CD1c-positive myeloid dendritic cell (primary cell): Measurements from ENCODE around the gene RMDN2.
"Not testable (repeated sequence)": the region's sequence is repeated elsewhere in the genome, so short reads cannot be mapped to it uniquely, and the experiment has no call there.

Source experiments
- DNase-seq: peaks from one replicate; pipeline ENCODE4 v3.0.0-alpha.2; 2016; ENCODE audit errors: extremely low spot score

RMDN2 gene

GRCh38 chr2:37992601-37993000, 67.5 kb downstream of the RMDN2 start:
- no peak for DNase-seq

- DNase-seq: no peak
Measured at GRCh38 chr2:37993143-37993542, 68.1 kb downstream of the RMDN2 start.

DNA sequence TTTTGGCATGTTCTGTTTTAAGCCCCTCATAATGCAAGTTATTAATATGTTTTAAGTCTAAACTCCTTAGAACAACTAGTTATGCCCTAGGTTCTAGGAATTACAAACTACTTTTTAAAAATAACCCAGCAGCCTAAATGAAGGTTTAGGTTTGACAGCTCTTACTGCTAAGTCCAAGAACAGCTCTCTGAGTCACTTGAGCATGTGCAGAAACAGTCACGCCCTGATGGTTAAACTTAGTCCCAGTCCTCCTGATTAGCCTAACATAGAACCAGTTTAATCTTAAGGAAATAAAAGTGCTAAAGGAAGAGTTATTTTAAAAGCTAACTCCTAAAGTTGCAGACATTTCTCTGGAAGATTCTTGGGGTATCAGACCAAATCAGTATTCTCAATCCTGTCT, 72.5 kb downstream of the RMDN2 start:
- no peak for DNase-seq

DNA sequence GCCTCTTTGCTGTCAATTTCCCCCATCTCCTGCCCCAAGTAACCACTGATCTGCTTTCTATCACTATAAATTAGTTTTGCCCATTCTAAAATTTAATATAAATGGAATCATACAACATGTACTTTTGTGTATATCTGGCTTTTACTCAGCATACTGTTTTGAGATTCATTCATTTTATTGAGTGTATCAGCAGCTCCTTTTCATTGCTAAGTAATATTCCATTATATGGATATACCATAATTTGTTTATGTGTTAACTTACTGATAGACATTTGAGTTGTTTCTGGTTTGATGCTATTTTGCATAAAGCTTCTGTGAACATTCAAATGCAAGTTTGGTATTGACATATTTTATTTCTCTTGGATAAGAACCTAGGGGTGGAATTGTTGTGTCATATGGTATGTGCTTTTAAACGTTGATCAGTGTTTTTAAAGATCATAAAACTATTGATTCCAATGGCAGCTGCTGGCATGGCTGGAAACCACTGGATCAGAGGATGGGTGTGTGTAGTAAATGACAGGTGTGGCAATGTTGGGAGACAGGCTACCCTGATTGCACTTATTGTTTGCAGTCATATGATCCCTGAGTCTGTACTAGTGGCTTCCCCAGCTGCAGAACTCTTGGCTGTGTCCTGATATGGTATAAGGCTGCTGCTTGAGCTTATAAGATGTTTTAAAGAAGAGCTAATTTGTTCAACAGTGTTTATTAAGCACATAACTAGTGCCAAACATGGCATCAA, 75.6 kb downstream of the RMDN2 start:
- DNase-seq: no peak

- DNase-seq: not testable (repeated sequence)
Measured at GRCh38 chr2:38010187-38010586, 85.1 kb downstream of the RMDN2 start.

DNA sequence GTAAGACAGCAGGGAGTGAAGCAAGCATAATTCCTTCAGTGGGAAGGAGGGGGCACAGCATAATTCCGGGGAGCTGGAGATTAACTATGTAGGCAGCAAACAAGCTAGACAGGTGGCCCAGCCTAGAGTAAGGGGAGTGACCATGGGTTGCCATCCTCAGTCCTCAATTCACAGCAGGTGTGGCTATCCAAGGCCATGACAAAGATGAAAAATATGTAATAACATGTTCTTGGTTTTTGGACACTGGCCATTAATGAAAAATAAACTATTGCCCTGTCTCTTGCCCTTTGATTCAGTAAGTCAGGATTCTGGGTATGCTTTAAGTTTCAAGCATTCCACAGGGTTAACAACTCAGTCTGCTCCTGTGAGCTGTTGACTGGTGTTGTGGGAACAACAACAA, 85.9 kb downstream of the RMDN2 start:
- no peak for DNase-seq

GRCh38 chr2:38013158-38013752, 88.2 kb downstream of the RMDN2 start:
- no peak for DNase-seq

DNA sequence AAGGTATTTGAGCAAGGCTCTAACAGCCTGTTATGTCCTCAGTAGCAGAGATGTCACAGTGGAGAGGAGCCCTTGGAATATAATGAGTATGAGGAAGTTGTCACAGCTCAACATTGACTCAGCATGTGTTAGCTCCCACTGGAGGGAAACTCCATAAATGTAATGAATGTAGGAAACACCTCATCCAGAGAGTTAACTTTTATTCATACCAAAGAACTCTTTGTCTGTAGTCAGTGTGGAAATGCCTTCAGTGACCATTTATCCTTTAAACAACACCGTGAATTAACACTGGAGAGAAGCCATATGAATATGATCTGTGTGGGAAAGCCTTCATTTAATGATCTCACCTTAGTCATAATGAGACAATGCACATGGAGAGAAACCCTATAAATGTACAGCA, 91.1 kb downstream of the RMDN2 start:
- peak; percentile 40 for DNase-seq

DNA sequence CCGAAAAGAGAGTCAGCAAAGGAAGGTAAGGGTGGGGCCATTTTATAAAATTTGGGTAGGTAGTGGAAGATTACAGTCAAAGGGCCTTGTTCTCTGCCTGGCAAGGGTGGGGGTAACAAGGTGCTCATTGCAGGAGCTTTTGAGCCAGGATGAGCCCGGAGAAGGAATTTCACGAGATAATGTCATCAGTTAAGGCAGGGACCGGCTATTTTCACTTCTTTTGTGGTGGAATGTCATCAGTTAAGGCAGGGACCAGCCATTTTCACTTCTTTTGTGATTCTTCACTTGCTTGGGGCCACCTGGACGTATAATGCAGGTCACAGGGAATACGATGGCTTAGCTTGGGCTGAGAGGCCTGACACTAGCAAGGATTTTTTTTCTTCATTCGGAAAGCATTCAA, 92.7 kb downstream of the RMDN2 start:
- no peak for DNase-seq

DNA sequence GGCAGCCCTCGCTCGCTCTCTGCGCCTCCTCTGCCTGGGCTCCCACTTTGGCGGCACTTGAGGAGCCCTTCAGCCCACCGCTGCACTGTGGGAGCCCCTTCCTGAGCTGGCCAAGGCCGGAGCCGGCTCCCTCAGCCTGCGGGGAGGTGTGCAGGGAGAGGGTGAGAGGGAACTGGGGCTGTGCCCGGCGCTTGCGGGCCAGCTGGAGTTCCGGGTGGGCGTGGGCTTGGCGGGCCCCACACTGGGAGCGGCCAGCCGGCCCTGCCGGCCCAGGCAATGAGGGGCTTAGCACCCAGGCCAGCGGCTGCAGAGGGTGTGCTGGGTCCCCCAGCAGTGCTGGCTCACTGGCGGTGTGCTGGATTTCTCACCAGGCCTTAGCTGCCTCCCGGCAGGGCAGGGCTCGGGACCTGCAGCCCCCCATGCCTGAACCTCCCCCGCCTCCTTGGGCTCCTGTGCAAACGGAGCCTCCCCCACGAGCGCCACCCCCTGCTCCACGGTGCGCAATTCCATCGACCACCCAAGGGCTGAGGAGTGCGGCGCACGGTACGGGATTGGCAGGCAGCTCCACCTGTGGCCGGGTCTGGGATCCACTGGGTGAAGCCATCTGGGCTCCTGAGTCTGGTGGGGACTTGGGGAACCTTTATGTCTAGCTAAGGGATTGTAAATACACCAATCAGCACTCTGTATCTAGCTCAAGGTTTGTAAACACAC, 95.4 kb downstream of the RMDN2 start:
- not testable (repeated sequence) for DNase-seq

DNA sequence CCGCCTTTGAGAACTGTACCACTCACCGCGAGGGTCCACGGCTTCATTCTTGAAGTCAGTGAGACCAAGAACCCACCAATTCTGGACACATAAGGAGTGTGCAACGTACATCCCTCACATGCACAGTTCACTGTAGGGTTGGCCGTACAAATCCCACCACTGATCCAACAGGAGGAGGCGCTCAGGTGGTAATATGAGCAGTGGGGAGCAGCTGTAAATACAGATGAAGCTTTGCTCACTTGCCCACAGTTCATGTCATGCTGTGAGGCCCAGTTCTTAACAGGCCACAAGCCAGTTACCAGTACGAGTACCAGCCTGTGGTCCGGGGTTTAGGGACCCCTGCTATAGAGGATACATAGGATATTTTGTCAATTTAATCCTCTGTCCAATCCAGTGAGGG, 96.5 kb downstream of the RMDN2 start:
- no peak for DNase-seq

- no peak for DNase-seq
Measured at GRCh38 chr2:38026846-38027245, 101.8 kb downstream of the RMDN2 start.

- no peak for DNase-seq
Measured at GRCh38 chr2:38028829-38029228, 103.7 kb downstream of the RMDN2 start.

GRCh38 chr2:38029512-38029911, 104.4 kb downstream of the RMDN2 start:
- DNase-seq: no peak

DNA sequence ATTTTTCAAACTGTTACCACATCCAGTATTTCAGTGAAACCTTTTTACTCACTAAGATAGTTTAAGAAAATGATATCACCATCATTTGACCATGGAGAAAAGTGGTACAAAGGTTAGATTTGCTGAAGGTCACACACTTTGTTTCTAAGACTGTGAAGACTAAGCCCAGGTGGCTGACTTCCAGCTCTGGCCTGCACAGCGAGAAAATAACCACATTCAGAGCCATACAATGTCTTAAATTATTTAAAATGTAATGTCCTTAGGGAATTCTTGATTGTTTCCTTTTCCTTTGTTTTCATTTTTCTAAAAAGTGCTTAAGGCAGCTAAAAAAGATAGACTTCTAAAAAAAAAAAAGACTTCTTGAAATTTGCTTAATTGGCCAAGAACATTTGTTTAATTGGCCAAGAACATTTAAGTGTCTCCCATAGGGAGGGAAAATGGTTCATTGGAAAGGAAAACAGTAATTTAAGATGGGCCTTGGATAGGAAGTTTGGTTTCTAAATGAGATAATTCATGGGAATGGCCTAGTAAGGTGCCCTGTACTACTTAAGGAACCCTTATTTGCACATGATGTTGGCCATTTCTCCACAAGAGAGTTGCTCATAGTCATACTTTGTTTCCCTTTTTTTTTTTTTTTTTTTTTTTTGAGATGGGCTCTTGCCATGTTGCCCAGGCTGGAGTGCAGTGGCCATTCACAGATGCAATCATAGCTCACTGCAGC, 105.7 kb downstream of the RMDN2 start:
- no peak for DNase-seq

DNA sequence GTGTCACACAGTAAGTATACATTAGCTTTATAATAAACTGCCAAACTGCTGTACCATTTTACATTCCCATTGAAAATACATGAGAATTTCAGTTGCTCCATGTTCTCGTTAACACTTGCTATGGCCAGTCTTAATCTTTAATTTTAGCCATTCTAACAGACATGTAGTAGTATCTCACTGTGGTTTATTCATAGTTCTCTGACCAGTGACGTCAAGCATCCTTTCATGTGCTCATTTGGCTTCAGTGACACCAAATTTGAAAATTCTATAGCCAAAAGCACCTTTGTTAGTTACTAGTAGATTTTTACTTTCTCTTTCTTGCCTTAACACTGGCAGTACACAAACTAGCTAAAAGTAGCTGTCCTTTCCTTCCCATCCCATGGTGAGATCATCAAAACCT, 107.9 kb downstream of the RMDN2 start:
- DNase-seq: no peak

DNA sequence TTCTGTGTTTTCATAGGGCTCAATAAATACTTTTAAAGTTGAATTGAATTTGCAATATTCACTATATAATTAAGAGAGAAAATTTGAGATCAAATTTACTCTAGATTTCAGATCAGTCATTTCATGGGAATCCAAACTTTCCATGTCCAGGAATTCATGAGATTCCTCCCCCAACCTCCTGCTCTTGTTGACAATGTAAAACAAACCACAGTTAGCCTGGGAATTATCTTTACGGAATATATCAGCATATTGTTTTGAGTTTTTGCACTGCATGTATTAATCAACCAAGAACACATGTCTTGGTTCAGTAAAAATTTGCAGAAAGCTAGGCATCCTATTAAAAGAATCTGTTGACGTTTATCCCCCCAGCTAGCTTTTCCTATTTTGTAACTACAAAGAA, 108.6 kb downstream of the RMDN2 start:
- DNase-seq: no peak

GRCh38 chr2:38035968-38036367, 110.9 kb downstream of the RMDN2 start:
- DNase-seq: no peak

DNA sequence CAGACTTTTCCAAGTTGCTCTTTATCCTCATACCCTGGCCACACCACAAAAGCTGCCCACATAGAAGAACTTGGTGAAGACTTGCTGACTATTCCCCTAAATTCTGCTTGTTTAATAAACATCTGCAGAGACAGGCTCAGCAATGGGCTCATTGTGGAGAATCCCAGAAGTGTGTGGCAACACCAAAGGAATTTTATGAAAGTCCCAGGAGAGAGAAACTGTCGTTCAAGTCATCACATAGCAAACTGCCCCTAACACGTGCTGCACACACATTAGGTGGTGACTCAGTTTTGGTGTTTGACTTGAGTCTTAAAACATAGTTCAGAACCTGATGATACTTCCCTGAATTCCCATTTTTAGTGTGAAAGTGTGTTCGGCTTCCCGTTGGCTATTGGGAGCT, 112.2 kb downstream of the RMDN2 start:
- DNase-seq: no peak

DNA sequence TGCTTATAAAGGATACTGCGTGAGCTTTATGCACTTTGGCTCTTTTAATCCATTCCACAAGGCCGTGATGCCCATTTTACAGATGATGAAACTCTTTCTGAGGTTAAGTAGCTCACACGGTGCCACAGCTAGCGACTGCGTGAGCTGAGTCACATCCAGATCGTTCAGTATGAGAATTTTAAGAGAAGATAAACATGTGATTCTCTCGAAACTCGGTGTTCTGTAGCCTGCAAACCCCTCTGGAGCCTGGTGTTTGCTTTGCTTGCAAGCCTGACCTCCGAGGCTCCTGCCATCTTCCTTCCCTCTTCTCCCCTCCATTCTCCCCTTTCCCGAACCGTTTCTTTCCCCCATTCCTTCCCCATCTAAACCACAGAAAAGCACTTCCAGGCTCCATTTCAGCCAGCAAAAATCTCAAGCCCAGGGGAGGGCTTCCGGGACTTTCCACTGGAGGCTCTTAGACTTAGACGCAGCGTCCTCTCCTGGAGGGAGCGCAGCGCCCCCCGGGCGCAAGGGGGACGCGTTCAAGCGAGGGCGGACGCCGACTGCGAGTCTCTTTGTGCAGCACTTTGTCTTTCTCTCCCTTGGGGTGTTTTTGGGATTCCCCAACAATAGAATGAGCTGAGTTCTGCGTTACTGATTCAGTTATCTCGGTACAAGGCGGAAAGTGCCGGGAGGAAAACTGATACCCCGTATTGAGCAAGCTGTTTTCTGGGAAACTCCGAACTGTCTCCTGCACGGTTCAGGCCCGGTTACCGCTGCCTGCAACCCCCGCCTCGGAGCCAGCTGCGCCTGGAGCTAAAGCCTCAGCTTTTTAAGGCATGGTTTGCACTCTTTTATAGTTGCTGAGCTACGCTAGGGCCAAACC, 112.9 kb downstream of the RMDN2 start:
- DNase-seq: peak; percentile 12

DNA sequence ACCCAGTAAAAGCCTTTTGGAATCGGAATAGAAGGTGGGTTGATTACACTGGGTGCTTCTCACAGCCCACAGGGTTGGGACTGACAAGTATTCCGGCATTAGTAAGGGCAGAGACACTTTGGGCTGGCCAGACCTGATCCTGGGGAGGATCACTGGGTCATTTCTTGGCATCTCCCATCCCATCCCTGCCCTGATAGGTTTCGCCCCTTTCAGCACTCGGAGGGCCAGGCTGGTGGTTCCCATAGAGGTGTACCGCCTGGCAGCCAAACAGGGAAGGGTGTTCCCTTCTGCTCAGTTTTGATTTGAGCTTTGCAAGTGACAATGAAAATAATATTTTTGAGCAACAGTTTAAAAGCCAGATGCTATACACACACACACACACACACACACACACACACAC, 113.6 kb downstream of the RMDN2 start:
- no peak for DNase-seq
